Brain microvascular endothelial cell (primary cell): Measurements from ENCODE around the gene PAGE2.
A peak's percentile ranks its signal among the peaks of the same experiment; 100 is the strongest.
"Not testable (repeated sequence)": the region's sequence is repeated elsewhere in the genome, so short reads cannot be mapped to it uniquely, and the experiment has no call there.

Source experiments
- DNase-seq: peaks from one replicate; pipeline ENCODE4 v3.0.0-alpha.2; 2020
- H3K27ac ChIP-seq: fragments of 250-450 bp; sonication (Bioruptor Pico); 2 replicates; pipeline ENCODE4 v1.5.1; 2020; ENCODE audit warnings: mild to moderate bottlenecking, moderate library complexity
- H3K27me3 ChIP-seq: fragments of 250-450 bp; sonication (Bioruptor Pico); replicated peaks from 2 replicates; pipeline ENCODE4 v1.5.1; 2020; ENCODE audit warnings: mild to moderate bottlenecking
- H3K36me3 ChIP-seq: fragments of 250-450 bp; sonication (Bioruptor Pico); replicated peaks from 2 replicates; pipeline ENCODE4 v1.5.1; 2020; ENCODE audit warnings: mild to moderate bottlenecking
- H3K4me3 ChIP-seq: 2 replicates; pipeline ENCODE4 v1.5.1; 2011; ENCODE audit warnings: low read depth, mild to moderate bottlenecking, control low read depth, low read length, moderate library complexity
- CTCF ChIP-seq: IDR thresholded peaks from 2 replicates; pipeline ENCODE4 v1.5.1; 2011; ENCODE audit warnings: low read depth, mild to moderate bottlenecking, moderate library complexity, low read length, control low read depth, inconsistent platforms; ENCODE audit errors: missing control alignments
- in situ Hi-C: cut with HindIII; loops from 2 replicates; pipeline ENCODE4 v1.10.0; 2017; ENCODE audit warnings: low sequenced_read_pairs, low pct_ligation_motif_present

Gene PAGE2

GRCh38 chrX:55132416-55132815 is 43.6 kb downstream of the PAGE2 start:
- no peak overlapping the region for H3K27ac ChIP-seq
- H3K36me3 ChIP-seq: no peaks in the 10 kb centered on the region
- H3K27me3 ChIP-seq: no peaks in the 10 kb centered on the region
- DNase-seq: no peak
- TF ChIP-seq CTCF: no peak
- in situ Hi-C loops: no loop called here
- no peak overlapping the region for H3K4me3 ChIP-seq

- H3K36me3 ChIP-seq: no peaks in the 10 kb centered on the region
- peak; percentile 70 for TF ChIP-seq CTCF
- H3K27me3 ChIP-seq: no peaks in the 10 kb centered on the region
- no peak overlapping the region for H3K4me3 ChIP-seq
- peak; percentile 12 for DNase-seq
- no peak overlapping the region for H3K27ac ChIP-seq
- in situ Hi-C loops: no loop called here
These were observed 46.4 kb downstream of the PAGE2 start for GRCh38 chrX:55135171-55135570.

GRCh38 chrX:55140800-55141199 is 52.0 kb downstream of the PAGE2 start:
- in situ Hi-C loops, H3K4me3 ChIP-seq: not testable (repeated sequence)

More at GRCh38 chrX:55140800-55141199, 52.0 kb downstream of the PAGE2 start:
- H3K27ac ChIP-seq, H3K27me3 ChIP-seq, H3K36me3 ChIP-seq, DNase-seq: not testable (repeated sequence)
